ENCODE results near the gene CYCS.
"Not testable (repeated sequence)": the region's sequence is repeated elsewhere in the genome, so short reads cannot be mapped to it uniquely, and the experiment has no call there.

Gene CYCS

GRCh38 chr7:25118048-25118753 lies 6.9 kb downstream of the CYCS start:
- no peak for DNase-seq (ENCODE audit: low read depth in 2 of 2)

GRCh38 chr7:25117226-25118047 lies 7.6 kb downstream of the CYCS start:
- no peak for DNase-seq (ENCODE audit: low read depth in 2 of 2)

DNA sequence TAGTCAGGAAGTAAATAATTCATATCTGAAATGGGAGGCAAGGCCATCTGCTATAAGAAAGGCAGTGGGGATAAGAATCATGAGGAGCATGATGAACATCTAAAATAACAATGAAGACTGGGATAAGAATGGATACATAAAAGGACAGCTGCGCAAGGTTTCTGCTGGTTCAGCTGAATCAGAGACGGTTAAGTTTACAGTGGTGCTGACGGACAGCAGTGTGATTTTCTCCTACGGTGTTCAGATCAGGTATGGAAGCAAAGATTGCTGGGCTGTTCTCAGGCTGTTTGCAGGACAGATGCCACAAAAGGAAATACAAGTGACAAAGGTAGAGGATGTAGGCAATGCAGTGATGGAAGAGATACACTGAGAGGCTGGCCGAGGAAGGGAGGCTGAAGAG lies 8.4 kb downstream of the CYCS start:
- no peak for DNase-seq (ENCODE audit: low read depth in 2 of 2)

DNA sequence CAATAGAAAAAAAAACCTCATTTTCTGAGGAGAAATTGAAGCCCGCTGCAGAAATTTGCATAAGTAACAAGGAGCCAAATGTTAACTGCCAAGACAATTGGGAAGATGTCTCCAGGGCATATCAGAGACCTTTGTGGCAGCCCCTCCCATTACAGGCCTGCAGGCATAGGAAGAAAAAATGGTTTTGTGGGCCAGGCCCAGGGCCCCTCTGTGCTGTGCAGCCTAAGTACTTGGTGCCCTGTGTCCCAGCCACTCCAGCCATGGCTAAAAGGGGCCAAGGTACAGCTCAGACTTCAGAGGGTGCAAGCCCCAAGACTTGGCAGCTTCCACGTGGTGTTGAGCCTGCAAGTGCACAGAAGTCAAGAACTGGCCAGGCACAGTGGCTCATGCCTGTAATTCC lies 14.5 kb downstream of the CYCS start:
- not testable (repeated sequence) for DNase-seq (ENCODE audit: low read depth in 2 of 2)

DNA sequence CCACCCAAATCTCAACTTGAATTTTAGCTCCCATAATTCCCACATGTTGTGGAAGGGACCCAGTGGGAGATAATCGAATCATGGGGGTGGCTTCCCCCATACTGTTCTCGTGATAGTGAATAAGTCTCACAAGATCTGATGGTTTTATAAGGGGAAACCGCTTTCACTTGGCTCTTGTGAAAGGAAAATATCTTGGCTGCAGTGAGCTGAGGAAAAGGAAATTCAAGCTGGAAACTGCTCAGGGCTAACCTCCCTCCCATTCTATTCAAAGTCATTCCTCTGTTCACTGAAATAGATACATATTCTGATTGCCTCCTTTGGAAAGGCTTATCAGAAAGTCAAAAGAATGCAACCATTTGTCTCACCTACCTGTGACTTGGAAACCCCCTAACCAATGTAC lies 15.8 kb downstream of the CYCS start:
- no peak for DNase-seq (ENCODE audit: low read depth in 2 of 2)

DNA sequence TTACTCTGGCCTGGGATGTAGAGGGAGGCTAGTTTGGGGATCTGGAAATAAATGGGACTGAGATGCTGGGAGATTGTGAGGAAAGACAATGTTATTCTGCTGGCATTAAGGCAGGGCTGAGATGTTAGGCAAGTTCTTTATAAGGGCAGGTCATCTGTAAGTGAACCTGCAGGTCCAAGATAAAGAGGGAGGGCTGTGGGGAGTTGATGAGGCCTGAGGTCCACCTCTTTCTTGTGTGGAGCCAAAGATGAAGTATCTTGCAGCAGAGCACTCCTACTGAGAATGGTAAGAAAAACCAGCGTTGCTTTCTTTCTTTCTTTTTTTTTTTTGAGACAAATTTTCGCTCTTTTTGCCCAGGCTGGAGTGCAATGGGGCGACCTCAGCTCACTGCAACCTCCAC lies 19.1 kb downstream of the CYCS start:
- DNase-seq (ENCODE audit: low read depth in 2 of 2): no peak

GRCh38 chr7:25103773-25104172 lies 21.3 kb downstream of the CYCS start:
- DNase-seq (ENCODE audit: low read depth in 2 of 2): no peak

DNA sequence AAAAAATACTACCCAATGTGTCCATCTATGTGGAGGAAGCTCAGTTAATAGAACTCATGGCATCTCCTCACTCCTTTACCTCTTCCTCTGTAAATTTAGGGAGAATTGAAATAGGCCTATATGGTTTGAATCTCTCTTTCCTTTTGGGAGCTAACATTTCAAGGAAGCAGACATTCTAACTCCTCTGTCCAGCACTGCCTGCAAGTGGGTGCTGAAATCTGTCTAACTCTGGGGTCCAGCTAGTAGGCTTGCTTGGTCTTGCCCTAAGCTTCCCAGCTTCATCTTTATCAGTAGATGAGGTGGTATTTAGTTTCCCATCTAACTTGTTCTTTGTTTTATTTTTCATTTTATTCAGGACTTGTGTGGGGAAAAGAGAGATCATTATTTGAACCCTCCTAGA lies 23.2 kb downstream of the CYCS start:
- no peak for DNase-seq (ENCODE audit: low read depth in 2 of 2)

GRCh38 chr7:25098096-25099046 lies 26.7 kb downstream of the CYCS start:
- peak; percentile 11 to 17 for DNase-seq (ENCODE audit: low read depth in 2 of 2)

GRCh38 chr7:25095516-25096345 lies 29.3 kb downstream of the CYCS start:
- DNase-seq (ENCODE audit: low read depth in 2 of 2): no peak

- peak; percentile 53 to 61 for DNase-seq (ENCODE audit: low read depth in 2 of 2)
These were observed 31.7 kb downstream of the CYCS start for GRCh38 chr7:25093268-25093826.

GRCh38 chr7:25091779-25092178 lies 33.3 kb downstream of the CYCS start:
- DNase-seq (ENCODE audit: low read depth in 2 of 2): no peak

DNA sequence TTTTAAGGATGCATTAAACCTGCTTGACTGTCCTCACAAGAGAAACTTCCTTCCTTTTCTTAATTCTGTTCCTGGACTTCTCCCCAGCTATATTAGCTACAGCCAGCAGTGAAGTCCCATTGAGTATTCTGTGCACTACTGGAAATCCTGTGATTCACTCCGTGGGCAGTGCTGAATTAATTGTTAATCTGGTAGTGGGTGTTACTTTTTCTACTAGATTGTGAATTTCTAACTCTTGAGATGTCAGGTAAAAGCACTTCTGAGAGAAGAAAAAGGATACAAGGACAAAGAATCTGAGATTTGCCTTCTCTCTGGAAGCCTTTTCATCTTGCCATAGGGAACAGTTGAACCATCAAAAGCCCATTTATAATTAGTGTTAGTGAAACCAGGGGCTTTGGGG lies 33.9 kb downstream of the CYCS start:
- no peak for DNase-seq (ENCODE audit: low read depth in 2 of 2)

DNA sequence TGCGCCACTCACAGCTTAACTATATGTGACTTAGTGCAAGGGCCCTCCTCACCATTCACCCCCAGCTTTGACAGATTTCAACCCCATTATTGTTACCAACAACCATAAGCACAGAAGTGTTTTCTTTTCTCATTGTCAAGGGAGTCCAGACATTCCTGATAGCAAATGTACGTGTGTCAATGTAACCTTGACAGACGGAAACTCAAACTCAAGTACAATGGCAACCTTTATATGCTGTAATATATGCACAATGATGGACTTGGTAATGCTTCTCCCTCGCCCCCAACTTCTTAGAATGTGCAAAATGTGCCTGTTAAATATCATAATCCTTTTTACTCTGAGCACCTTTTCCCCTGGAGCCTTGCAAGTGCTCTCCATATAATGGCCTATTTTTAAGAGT lies 34.7 kb downstream of the CYCS start:
- no peak for DNase-seq (ENCODE audit: low read depth in 2 of 2)

GRCh38 chr7:25087855-25088254 lies 37.2 kb downstream of the CYCS start:
- no peak for DNase-seq (ENCODE audit: low read depth in 2 of 2)

DNA sequence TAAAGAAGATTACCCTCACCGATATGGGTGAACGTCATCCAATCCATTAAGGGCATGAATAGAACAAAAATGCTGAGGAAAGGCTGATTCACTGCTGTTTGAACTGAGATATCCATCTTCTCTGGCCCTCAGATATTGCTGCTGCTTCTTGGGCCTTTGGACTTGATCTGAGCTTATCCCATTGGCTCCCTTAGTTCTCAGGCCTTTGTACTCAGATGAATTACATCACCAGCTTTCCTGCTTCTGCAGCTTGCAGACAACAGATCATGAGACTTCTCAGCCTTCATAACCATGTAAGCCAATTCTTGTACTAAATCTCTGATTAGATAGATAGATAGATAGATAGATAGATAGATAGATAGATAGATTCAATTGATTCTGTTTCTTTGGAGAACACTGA lies 40.2 kb downstream of the CYCS start:
- DNase-seq (ENCODE audit: low read depth in 2 of 2): no peak

DNA sequence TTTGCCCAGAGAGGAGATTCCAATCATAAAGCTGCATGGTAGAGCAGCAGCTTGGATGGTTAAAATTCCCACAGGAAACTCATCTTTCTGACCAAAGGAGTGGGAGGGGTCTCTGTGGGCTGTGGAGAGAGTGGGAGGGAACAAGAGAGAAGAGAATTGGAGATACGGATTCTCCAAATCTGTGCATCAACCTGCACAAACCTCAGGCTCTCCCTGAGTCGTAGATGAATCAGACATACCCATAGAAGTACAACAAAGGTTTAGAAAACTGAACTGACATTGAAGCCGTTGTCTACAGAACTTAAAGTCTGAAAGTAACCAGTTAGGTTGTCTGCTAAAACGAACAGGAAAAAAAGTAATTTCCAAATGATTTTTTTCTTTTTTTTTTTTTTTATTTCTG lies 41.9 kb downstream of the CYCS start:
- DNase-seq (ENCODE audit: low read depth in 2 of 2): no peak

DNA sequence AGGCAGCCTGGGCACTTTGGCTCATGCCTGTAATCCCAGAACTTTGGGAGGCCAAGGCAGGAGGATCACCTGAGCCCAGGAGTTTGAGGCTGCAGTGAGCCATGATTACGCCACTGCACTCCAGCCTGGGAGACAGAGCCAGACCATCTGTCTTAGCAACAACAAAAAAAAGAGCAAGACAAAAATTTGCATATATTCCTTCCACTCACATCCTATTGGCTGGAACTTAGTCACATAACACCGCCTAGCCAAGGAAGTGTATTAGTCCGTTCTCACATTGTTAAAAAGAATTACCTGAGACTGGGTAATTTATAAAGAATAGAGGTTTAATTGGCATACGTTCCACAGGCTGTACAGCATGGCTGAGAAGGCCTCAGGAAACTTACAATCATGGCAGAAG lies 43.0 kb downstream of the CYCS start:
- not testable (repeated sequence) for DNase-seq (ENCODE audit: low read depth in 2 of 2)

- DNase-seq (ENCODE audit: low read depth in 2 of 2): no peak
These were observed 48.0 kb downstream of the CYCS start for GRCh38 chr7:25077096-25077495.

- DNase-seq (ENCODE audit: low read depth in 2 of 2): no peak
These were observed 49.6 kb downstream of the CYCS start for GRCh38 chr7:25075459-25075858.

- DNase-seq (ENCODE audit: low read depth in 2 of 2): no peak
These were observed 51.6 kb downstream of the CYCS start for GRCh38 chr7:25073451-25073850.
